Measurements from ENCODE around the gene DNAJC6. TPM values are rescaled to one million over a fixed set of nuclear protein-coding genes. Genes with fewer than 3 reads are reported as not detected.
"Not testable (repeated sequence)": the region's sequence is repeated elsewhere in the genome, so short reads cannot be mapped to it uniquely, and the experiment has no call there.

The DNAJC6 gene
- total RNA-seq, 1 donor from 2014 or later = 21.9 TPM

DNA sequence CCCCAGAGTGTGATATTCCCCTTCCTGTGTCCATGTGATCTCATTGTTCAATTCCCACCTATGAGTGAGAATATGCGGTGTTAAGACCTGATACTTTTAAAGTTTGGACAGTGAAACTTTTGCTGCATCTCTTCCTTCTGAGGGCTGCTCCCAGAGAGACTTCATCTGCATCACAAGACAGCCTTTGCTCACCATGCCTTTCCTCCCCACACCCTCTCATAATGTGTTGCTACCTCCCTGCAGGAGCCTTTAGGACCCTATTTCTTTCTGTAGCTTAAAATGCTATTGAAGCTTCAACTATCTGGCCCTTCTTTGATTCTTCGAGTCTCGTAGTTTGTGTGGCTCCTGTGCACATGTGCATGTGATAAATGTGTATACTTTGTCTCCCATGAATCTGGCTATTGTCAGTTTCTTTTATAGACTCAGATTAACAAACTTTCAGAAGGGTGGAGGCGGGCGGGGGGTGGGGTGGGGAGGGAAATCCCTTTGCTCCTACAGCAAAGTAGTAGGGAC is 134.8 kb downstream of the DNAJC6 start:
- H4K20me1 ChIP-seq (ENCODE audit: low read depth) = no peaks in the 10 kb centered on the region
- H3K9ac ChIP-seq = no peak overlapping the region
- H3F3A ChIP-seq (ENCODE audit: low read depth) = no peaks in the 10 kb centered on the region
- no peak overlapping the region for H2AFZ ChIP-seq (replicated peaks)
- no peak overlapping the region for H3K4me2 ChIP-seq
- DNase-seq (ENCODE audit: low spot score) = no peak
- no peaks in the 10 kb centered on the region for H3K9me3 Mint-ChIP-seq
- H3K27me3 ChIP-seq = no peaks in the 10 kb centered on the region
- no peak overlapping the region for H3K4me3 Mint-ChIP-seq
- H3K4me3 ChIP-seq = no peak overlapping the region
- H3K27ac Mint-ChIP-seq = no peak overlapping the region
- no peaks in the 10 kb centered on the region for H3K9me3 ChIP-seq (ENCODE audit: low read depth)
- no peaks in the 10 kb centered on the region for H3K79me2 ChIP-seq (ENCODE audit: low read depth)
- TF ChIP-seq, protein P1, sequence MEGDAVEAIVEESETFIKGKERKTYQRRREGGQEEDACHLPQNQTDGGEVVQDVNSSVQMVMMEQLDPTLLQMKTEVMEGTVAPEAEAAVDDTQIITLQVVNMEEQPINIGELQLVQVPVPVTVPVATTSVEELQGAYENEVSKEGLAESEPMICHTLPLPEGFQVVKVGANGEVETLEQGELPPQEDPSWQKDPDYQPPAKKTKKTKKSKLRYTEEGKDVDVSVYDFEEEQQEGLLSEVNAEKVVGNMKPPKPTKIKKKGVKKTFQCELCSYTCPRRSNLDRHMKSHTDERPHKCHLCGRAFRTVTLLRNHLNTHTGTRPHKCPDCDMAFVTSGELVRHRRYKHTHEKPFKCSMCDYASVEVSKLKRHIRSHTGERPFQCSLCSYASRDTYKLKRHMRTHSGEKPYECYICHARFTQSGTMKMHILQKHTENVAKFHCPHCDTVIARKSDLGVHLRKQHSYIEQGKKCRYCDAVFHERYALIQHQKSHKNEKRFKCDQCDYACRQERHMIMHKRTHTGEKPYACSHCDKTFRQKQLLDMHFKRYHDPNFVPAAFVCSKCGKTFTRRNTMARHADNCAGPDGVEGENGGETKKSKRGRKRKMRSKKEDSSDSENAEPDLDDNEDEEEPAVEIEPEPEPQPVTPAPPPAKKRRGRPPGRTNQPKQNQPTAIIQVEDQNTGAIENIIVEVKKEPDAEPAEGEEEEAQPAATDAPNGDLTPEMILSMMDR (IDR thresholded peaks at IDR 0.05) = no peak
- TF ChIP-seq EZH2 (IDR thresholded peaks at IDR 0.05) (no peak), EZH2phosphoT487 (IDR thresholded peaks at IDR 0.05) (no peak)
- no peaks in the 10 kb centered on the region for H3K36me3 ChIP-seq
- H3K36me3 Mint-ChIP-seq = no peaks in the 10 kb centered on the region
- H3K4me1 ChIP-seq = no peaks in the 10 kb centered on the region
- H3K27me3 Mint-ChIP-seq (ENCODE audit: insufficient read depth, low read depth) = no peaks in the 10 kb centered on the region
- H3K27ac ChIP-seq = no peak overlapping the region
- H3K4me1 Mint-ChIP-seq = no peaks in the 10 kb centered on the region

DNA sequence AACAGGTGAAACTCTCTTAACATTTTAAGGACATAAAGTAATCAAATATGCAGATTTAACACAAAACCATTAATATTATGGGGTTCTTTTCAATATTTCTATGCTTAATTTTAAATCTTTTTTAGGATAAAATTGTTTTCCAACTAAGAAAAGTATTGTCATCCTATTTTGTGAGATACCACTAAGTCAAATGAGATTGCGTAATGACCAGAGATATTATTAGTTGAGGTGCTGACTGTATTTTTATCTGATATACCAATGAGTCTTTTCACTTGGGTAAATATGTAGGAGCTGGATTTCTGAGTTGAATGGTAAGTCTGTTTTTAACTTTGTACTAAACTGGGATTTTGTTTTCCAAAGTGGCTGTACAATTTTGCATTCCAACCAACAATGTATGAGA is 136.5 kb downstream of the DNAJC6 start:
- H4K20me1 ChIP-seq (ENCODE audit: low read depth) = no peaks in the 10 kb centered on the region
- H3K4me1 ChIP-seq = no peaks in the 10 kb centered on the region
- no peak overlapping the region for H3K4me2 ChIP-seq
- H3K36me3 ChIP-seq = no peaks in the 10 kb centered on the region
- H3K4me3 Mint-ChIP-seq = no peak overlapping the region
- no peak for TF ChIP-seq EZH2phosphoT487 (IDR thresholded peaks at IDR 0.05)
- TF ChIP-seq, protein P1 (IDR thresholded peaks at IDR 0.05) = no peak
- no peak for TF ChIP-seq EZH2 (IDR thresholded peaks at IDR 0.05)
- H3K9ac ChIP-seq = no peak overlapping the region
- no peaks in the 10 kb centered on the region for H3K9me3 Mint-ChIP-seq
- H3K27ac ChIP-seq = no peak overlapping the region
- no peaks in the 10 kb centered on the region for H3K27me3 Mint-ChIP-seq (ENCODE audit: insufficient read depth, low read depth)
- no peaks in the 10 kb centered on the region for H3K27me3 ChIP-seq
- H2AFZ ChIP-seq (replicated peaks) = no peak overlapping the region
- H3F3A ChIP-seq (ENCODE audit: low read depth) = no peaks in the 10 kb centered on the region
- no peaks in the 10 kb centered on the region for H3K9me3 ChIP-seq (ENCODE audit: low read depth)
- H3K27ac Mint-ChIP-seq = no peak overlapping the region
- no peaks in the 10 kb centered on the region for H3K4me1 Mint-ChIP-seq
- H3K79me2 ChIP-seq (ENCODE audit: low read depth) = no peaks in the 10 kb centered on the region
- DNase-seq (ENCODE audit: low spot score) = no peak
- no peak overlapping the region for H3K4me3 ChIP-seq
- no peaks in the 10 kb centered on the region for H3K36me3 Mint-ChIP-seq

DNA sequence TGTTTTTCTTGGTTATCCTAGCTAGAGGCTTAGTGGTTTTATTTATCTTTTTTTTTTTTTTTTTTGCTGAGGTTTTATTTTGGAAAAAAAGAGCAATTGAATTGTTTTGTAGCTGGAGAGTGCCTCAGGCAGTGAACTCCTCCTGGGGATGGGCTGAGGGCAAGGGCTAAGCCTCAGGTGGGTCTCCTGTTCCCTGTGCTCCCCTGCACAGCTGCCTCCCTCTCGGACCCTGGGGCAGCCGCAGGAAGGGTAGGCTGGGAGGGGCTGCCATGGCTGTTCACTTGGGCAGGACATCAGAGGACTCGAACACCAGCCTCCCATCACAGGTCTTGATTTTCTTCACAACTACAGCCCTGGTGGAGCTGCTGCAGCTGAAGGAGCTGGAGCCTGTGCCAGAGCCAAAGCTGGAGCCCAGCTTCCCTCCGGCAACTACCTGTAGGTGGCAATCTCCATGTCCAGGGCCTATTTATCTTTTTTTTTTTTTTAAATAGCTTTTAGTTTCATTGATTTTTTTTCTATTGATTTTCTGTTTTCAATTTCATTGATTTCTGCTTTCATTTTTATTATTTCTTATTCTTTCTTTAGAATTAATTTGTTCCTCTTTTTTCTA is 140.0 kb downstream of the DNAJC6 start:
- no peaks in the 10 kb centered on the region for H3K27me3 Mint-ChIP-seq (ENCODE audit: insufficient read depth, low read depth)
- no peak overlapping the region for H3K4me3 ChIP-seq
- no peak overlapping the region for H3K9ac ChIP-seq
- TF ChIP-seq EZH2 (IDR thresholded peaks at IDR 0.05) (no peak), EZH2phosphoT487 (IDR thresholded peaks at IDR 0.05) (no peak)
- TF ChIP-seq, protein P1 (IDR thresholded peaks at IDR 0.05) = peak; percentile 20
- H3K27ac Mint-ChIP-seq = no peak overlapping the region
- no peaks in the 10 kb centered on the region for H3K36me3 Mint-ChIP-seq
- H3K36me3 ChIP-seq = no peaks in the 10 kb centered on the region
- no peaks in the 10 kb centered on the region for H3F3A ChIP-seq (ENCODE audit: low read depth)
- no peaks in the 10 kb centered on the region for H3K79me2 ChIP-seq (ENCODE audit: low read depth)
- DNase-seq (ENCODE audit: low spot score) = no peak
- no peaks in the 10 kb centered on the region for H3K4me1 Mint-ChIP-seq
- no peak overlapping the region for H2AFZ ChIP-seq (replicated peaks)
- no peak overlapping the region for H3K27ac ChIP-seq
- H3K4me3 Mint-ChIP-seq = no peak overlapping the region
- no peaks in the 10 kb centered on the region for H3K9me3 Mint-ChIP-seq
- no peaks in the 10 kb centered on the region for H3K9me3 ChIP-seq (ENCODE audit: low read depth)
- H4K20me1 ChIP-seq (ENCODE audit: low read depth) = no peaks in the 10 kb centered on the region
- no peaks in the 10 kb centered on the region for H3K27me3 ChIP-seq
- H3K4me1 ChIP-seq = no peaks in the 10 kb centered on the region
- no peak overlapping the region for H3K4me2 ChIP-seq

DNA sequence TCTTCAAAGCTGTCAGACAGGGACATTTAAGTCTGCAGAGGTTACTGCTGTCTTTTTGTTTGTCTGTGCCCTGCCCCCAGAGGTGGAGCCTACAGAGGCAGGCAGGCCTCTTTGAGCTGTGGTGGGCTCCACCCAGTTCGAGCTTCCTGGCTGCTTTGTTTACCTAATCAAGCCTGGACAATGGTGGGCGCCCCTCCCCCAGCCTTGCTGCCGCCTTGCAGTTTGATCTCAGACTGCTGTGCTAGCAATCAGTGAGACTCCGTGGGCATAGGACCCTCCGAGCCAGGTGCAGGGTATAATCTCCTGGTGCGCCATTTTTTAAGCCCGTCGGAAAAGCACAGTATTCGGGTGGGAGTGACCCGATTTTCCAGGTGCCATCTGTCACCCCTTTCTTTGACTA is 146.3 kb downstream of the DNAJC6 start:
- not testable (repeated sequence) for H3K4me3 Mint-ChIP-seq; H3K4me3 ChIP-seq; H3K27me3 Mint-ChIP-seq (ENCODE audit: insufficient read depth, low read depth); H3K27ac Mint-ChIP-seq; H3K4me1 Mint-ChIP-seq; H3K79me2 ChIP-seq (ENCODE audit: low read depth); H3K4me2 ChIP-seq; H3F3A ChIP-seq (ENCODE audit: low read depth); H3K9me3 ChIP-seq (ENCODE audit: low read depth); H3K4me1 ChIP-seq; DNase-seq (ENCODE audit: low spot score); H2AFZ ChIP-seq (replicated peaks); H3K36me3 Mint-ChIP-seq; H4K20me1 ChIP-seq (ENCODE audit: low read depth); H3K27ac ChIP-seq; H3K27me3 ChIP-seq; H3K9ac ChIP-seq; H3K36me3 ChIP-seq
- peaks cover 11% of the 10 kb centered on the region for H3K9me3 Mint-ChIP-seq

Data from neural progenitor cell (in vitro differentiated cells).